Measurements from ENCODE around the gene DNAJC12.
A peak's percentile ranks its signal among the peaks of the same experiment; 100 is the strongest.
"Not testable (repeated sequence)": the region's sequence is repeated elsewhere in the genome, so short reads cannot be mapped to it uniquely, and the experiment has no call there.

DNAJC12 gene

DNA sequence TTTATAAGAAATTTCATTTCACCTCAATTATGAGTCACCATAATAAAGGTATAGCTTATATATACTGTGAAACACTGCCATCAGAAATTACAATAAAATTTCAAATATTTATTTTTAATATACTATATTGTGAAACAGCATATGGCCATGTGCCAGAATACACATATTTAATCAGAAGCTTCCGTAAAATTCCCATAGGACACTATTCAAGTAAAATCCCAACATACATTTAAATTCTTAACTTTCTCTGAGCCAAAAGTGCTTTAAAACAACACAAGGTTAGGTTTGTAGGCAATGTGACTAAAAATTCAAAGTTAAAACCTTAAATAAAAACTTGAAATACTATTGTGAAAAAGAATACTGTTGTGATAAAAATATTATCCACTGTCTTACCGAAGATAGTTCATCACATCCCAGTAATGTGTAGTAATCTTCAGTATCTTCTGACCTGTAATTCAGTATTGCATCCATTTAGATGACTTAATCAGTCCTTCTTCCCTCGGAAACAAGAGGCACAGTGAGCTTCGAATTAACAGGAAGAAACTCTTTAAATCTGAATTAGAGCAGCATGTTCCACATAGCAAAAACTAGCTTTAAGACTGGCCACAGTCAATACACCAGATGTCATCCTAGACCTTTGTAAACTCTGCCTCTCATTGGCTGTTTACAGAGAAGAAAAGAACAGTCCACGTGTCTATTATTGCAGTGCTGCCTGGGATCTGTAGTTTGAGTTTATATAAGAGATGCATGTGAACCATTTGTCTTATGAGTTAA lies at the start of gene DNAJC12:
TSS of gene DNAJC12 (minus strand) at position 648 of the 774 bp plus-strand sequence. CDS start at position 471, 177 bp downstream.
- Histone ChIP-seq H3K4me3 (ENCODE audit: low read depth, low read length) (peak within 1 kb of the TSS; percentile 55), H3K36me3 (no peaks in the 10 kb centered on the region), H3K27me3 (ENCODE audit: insufficient read depth, low read depth, severe bottlenecking) (no peaks in the 10 kb centered on the region), H3K27ac (no peak within 1 kb of the TSS), H3K9me3 (ENCODE audit: severe bottlenecking) (no peaks in the 10 kb centered on the region)
- peak; percentile 15 for DNase-seq
- TF ChIP-seq, protein P1, sequence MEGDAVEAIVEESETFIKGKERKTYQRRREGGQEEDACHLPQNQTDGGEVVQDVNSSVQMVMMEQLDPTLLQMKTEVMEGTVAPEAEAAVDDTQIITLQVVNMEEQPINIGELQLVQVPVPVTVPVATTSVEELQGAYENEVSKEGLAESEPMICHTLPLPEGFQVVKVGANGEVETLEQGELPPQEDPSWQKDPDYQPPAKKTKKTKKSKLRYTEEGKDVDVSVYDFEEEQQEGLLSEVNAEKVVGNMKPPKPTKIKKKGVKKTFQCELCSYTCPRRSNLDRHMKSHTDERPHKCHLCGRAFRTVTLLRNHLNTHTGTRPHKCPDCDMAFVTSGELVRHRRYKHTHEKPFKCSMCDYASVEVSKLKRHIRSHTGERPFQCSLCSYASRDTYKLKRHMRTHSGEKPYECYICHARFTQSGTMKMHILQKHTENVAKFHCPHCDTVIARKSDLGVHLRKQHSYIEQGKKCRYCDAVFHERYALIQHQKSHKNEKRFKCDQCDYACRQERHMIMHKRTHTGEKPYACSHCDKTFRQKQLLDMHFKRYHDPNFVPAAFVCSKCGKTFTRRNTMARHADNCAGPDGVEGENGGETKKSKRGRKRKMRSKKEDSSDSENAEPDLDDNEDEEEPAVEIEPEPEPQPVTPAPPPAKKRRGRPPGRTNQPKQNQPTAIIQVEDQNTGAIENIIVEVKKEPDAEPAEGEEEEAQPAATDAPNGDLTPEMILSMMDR (IDR thresholded peaks at IDR 0.05; ENCODE audit: low read depth, low read length) = no peak

DNA sequence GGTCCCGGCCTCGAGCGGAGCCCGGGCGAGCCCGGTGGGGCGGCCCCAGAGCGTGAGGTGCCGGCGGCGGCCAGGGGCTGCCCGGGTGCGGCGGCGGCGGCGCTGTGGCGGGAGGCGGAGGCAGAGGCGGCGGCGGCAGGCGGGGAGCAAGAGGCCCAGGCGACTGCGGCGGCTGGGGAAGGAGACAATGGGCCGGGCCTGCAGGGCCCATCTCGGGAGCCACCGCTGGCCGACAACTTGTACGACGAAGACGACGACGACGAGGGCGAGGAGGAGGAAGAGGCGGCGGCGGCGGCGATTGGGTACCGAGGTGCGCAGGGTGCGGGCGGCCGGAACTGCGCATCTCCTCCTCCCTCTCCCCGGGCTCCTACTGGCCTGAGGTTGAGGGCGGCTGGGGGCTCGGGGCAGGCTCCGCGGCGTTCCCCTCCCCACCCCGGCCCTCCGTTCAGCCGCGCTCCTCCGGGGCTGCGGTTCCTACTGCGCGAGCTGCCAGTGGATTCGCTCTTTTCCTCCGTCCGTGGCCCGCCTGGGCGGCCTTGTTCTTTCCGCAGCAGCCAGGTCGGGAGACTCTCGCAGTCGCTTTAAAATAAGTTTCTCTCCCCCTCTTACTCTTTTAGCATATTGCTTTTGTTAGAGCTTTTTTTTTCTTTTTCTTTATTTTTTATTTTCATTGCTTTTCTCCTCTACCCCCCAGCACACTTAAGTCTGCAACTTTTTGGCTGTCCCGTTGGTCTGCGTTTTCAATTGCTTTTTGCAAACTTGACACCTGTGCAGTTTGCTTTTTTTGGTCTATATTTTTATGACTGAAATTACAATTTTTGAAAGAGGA lies 47.1 kb upstream of the DNAJC12 start:
- Histone ChIP-seq H3K27ac (peak overlapping the region; percentile 96), H3K36me3 (peaks cover 37% of the 10 kb centered on the region), H3K4me3 (ENCODE audit: low read depth, low read length) (peak overlapping the region; percentile 73), H3K27me3 (ENCODE audit: insufficient read depth, low read depth, severe bottlenecking) (no peaks in the 10 kb centered on the region), H3K9me3 (ENCODE audit: severe bottlenecking) (no peaks in the 10 kb centered on the region)
- peak; percentile 79 for DNase-seq
- TF ChIP-seq, protein P1 (IDR thresholded peaks at IDR 0.05; ENCODE audit: low read depth, low read length) = no peak

DNA sequence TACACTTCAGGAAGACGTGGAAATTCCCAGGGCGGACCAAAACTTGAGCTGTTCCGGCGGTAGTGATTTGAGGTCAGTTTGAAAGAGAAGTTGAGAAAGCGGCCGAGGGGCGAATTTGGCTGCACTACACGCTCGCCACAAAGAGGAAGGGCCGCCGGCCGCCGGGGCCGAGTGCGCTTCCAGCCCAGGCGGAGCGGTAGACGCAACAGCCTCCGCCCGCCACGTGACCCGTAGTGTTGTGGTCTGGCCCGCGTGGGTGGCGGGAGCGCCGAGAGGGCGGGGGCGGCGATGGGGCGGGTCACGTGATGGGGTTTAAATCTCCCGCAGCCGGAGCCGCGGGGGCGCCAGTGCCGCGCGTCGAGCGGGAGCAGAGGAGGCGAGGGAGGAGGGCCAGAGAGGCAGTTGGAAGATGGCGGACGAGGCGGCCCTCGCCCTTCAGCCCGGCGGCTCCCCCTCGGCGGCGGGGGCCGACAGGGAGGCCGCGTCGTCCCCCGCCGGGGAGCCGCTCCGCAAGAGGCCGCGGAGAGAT lies 46.4 kb upstream of the DNAJC12 start, which contains the start of gene SIRT1:
TSS of gene SIRT1 (plus strand) at position 344 of the 529 bp plus-strand sequence. CDS start at position 410, 66 bp downstream.
- peak within 1 kb of the TSS; percentile 96 for H3K27ac ChIP-seq
- H3K9me3 ChIP-seq (ENCODE audit: severe bottlenecking) = no peaks in the 10 kb centered on the region
- H3K27me3 ChIP-seq (ENCODE audit: insufficient read depth, low read depth, severe bottlenecking) = no peaks in the 10 kb centered on the region
- peak; percentile 97 for DNase-seq
- TF ChIP-seq, protein P1 (IDR thresholded peaks at IDR 0.05; ENCODE audit: low read depth, low read length) = no peak
- peaks cover 30% of the 10 kb centered on the region for H3K36me3 ChIP-seq
- H3K4me3 ChIP-seq (ENCODE audit: low read depth, low read length) = peak within 1 kb of the TSS; percentile 73

DNA sequence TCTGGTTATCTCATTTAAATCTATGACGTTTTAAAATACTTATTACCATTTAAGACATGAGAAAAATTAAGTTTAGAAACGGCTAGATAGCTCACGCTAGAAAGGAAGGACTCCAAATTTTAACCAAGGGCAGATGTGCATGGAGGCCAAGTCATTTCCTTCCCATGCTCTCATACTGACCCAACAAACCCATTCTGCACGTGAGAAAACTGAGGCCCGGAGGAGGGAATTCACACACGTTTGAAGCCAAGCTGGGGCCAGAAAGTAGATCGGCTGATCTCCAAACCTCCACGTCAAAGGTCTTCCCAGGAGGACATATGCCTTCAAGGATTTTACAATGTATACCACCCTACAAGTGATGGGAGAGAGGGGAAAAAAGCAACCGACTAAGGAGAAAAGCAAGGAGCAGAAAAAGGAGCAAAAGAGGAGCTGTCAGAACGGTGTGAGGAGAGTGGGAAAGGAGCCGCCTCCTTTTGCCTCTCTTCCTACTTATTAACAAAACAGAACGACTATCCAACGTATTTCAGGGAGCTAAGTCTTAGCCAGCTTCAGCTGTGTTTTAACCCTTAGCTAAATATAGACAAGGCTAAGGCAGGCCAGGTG lies 45.8 kb upstream of the DNAJC12 start:
- TF ChIP-seq, protein P1 (IDR thresholded peaks at IDR 0.05; ENCODE audit: low read depth, low read length) = no peak
- no peaks in the 10 kb centered on the region for H3K9me3 ChIP-seq (ENCODE audit: severe bottlenecking)
- H3K4me3 ChIP-seq (ENCODE audit: low read depth, low read length) = peak overlapping the region; percentile 54
- no peaks in the 10 kb centered on the region for H3K27me3 ChIP-seq (ENCODE audit: insufficient read depth, low read depth, severe bottlenecking)
- peaks cover 24% of the 10 kb centered on the region for H3K36me3 ChIP-seq
- peak overlapping the region; percentile 96 for H3K27ac ChIP-seq
- no peak for DNase-seq

DNA sequence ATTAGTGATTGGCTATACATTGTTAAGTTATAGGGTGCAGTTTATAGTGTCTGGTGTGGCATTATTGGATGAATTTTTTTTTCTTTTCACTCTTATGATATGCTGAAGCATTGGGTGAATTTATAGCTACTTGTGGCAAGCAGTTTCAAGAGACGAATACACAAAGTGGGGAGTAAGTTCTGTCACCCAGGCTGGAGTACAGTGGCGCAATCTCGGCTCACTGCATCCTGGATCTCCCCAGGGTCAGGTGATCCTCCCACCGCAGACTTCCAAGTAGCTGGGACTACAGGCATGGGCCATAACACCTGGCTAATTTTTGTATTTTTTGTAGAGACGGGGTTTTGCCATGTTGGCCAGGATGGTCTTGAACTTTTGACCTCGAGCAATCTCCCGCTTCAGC lies 40.1 kb upstream of the DNAJC12 start:
- no peak for DNase-seq
- Histone ChIP-seq H3K4me3 (ENCODE audit: low read depth, low read length) (no peak overlapping the region), H3K27me3 (ENCODE audit: insufficient read depth, low read depth, severe bottlenecking) (no peaks in the 10 kb centered on the region), H3K27ac (no peak overlapping the region), H3K9me3 (ENCODE audit: severe bottlenecking) (no peaks in the 10 kb centered on the region), H3K36me3 (no peaks in the 10 kb centered on the region)
- TF ChIP-seq, protein P1 (IDR thresholded peaks at IDR 0.05; ENCODE audit: low read depth, low read length) = no peak

DNA sequence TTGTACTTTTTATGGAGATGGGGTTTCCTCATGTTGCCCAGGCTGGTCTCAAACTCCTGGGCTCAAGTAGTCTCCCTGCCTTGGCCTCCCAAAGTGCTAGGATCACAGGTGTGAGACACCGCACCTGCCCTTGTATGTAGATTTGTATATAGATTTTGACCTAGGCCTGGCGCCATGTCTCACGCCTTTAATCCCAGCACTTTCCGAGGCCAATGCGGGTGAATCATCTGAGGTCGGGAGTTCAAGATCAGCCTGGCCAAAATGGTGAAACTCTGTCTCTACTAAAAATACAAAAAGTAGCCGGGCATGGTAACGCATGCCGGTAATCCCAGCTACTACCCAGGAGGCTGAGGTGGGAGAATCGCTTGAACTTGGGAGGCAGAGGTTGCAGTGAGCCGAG lies 39.4 kb upstream of the DNAJC12 start:
- not testable (repeated sequence) for H3K9me3 ChIP-seq (ENCODE audit: severe bottlenecking); H3K36me3 ChIP-seq; H3K27me3 ChIP-seq (ENCODE audit: insufficient read depth, low read depth, severe bottlenecking); DNase-seq; H3K27ac ChIP-seq; H3K4me3 ChIP-seq (ENCODE audit: low read depth, low read length)
